ENCODE results near the gene SIRPB2.
A peak's percentile ranks its signal among the peaks of the same experiment; 100 is the strongest.

Gene SIRPB2

GRCh38 chr20:1471242-1471641, 20.0 kb downstream of the SIRPB2 start:
- DNase-seq (ENCODE audit: low spot score): no peak

GRCh38 chr20:1469925-1470571, 21.2 kb downstream of the SIRPB2 start:
- DNase-seq (ENCODE audit: low spot score): peak; percentile 93

- no peak for DNase-seq (ENCODE audit: low spot score)
Observed at GRCh38 chr20:1469306-1469905, 21.8 kb downstream of the SIRPB2 start.

- no peak for DNase-seq (ENCODE audit: low spot score)
Observed at GRCh38 chr20:1468117-1468624, 23.0 kb downstream of the SIRPB2 start.

- no peak for DNase-seq (ENCODE audit: low spot score)
Observed at GRCh38 chr20:1467355-1468116, 23.7 kb downstream of the SIRPB2 start.

GRCh38 chr20:1467082-1467354, 24.2 kb downstream of the SIRPB2 start:
- no peak for DNase-seq (ENCODE audit: low spot score)

- DNase-seq (ENCODE audit: low spot score): peak; percentile 90
Observed at GRCh38 chr20:1466211-1467081, 24.8 kb downstream of the SIRPB2 start, which contains the start of gene NSFL1C. Gene NSFL1C, minus strand, starts transcription at chr20:1466849. Its CDS starts 25 bp downstream, at chr20:1466824.

- DNase-seq (ENCODE audit: low spot score): no peak
Observed at GRCh38 chr20:1465470-1466210, 25.6 kb downstream of the SIRPB2 start.

- no peak for DNase-seq (ENCODE audit: low spot score)
Observed at GRCh38 chr20:1463971-1464570, 27.1 kb downstream of the SIRPB2 start.

GRCh38 chr20:1462834-1463233, 28.4 kb downstream of the SIRPB2 start:
- no peak for DNase-seq (ENCODE audit: low spot score)

- DNase-seq (ENCODE audit: low spot score): no peak
Observed at GRCh38 chr20:1462001-1462400, 29.2 kb downstream of the SIRPB2 start.

- DNase-seq (ENCODE audit: low spot score): no peak
Observed at GRCh38 chr20:1460275-1460674, 30.9 kb downstream of the SIRPB2 start.

GRCh38 chr20:1457992-1458391, 33.2 kb downstream of the SIRPB2 start:
- DNase-seq (ENCODE audit: low spot score): no peak

GRCh38 chr20:1456300-1456699, 34.9 kb downstream of the SIRPB2 start:
- DNase-seq (ENCODE audit: low spot score): no peak

GRCh38 chr20:1450926-1451491, 40.2 kb downstream of the SIRPB2 start:
- DNase-seq (ENCODE audit: low spot score): no peak

- DNase-seq (ENCODE audit: low spot score): no peak
Observed at GRCh38 chr20:1449370-1449769, 41.9 kb downstream of the SIRPB2 start.

- no peak for DNase-seq (ENCODE audit: low spot score)
Observed at GRCh38 chr20:1448081-1448620, 43.1 kb downstream of the SIRPB2 start.

- no peak for DNase-seq (ENCODE audit: low spot score)
Observed at GRCh38 chr20:1446536-1446935, 44.7 kb downstream of the SIRPB2 start.

- no peak for DNase-seq (ENCODE audit: low spot score)
Observed at GRCh38 chr20:1443085-1443484, 48.1 kb downstream of the SIRPB2 start.

GRCh38 chr20:1442304-1442703, 48.9 kb downstream of the SIRPB2 start:
- DNase-seq (ENCODE audit: low spot score): no peak

Data from SW480 (cell line).